ENCODE results near the gene TUB. TPM values are rescaled to one million over a fixed set of nuclear protein-coding genes. Genes with fewer than 3 reads are reported as not detected.

The TUB gene
- total RNA-seq, 1 experiment from 2014 or later, result 3.3 TPM

- Histone ChIP-seq H3K9me3 (ENCODE audit: low read length) (no peaks in the 10 kb centered on the region), H3K36me3 (ENCODE audit: low read depth, low read length) (no peaks in the 10 kb centered on the region), H3K79me2 (ENCODE audit: low read length) (no peaks in the 10 kb centered on the region), H3K4me1 (ENCODE audit: insufficient read depth, low read length) (no peaks in the 10 kb centered on the region), H3K4me2 (ENCODE audit: low read length) (no peak overlapping the region), H3K9ac (ENCODE audit: low read length) (no peak overlapping the region), H4K20me1 (ENCODE audit: low read length) (no peaks in the 10 kb centered on the region), H3F3A (ENCODE audit: low read length, unreplicated experiment) (no peaks in the 10 kb centered on the region), H3K9me2 (replicated peaks; ENCODE audit: low read length) (no peaks in the 10 kb centered on the region), H2AFZ (ENCODE audit: low read length) (no peak overlapping the region), H3K27me3 (ENCODE audit: low read length) (peaks cover 57% of the 10 kb centered on the region), H3K27ac (ENCODE audit: low read length) (no peak overlapping the region), H3K4me3 (ENCODE audit: low read length) (no peak overlapping the region)
- TF ChIP-seq CTCF (conservative IDR thresholded peaks at IDR 0.05; ENCODE audit: low read depth, low read length) (no peak), EZH2 (IDR thresholded peaks at IDR 0.05; ENCODE audit: low read length, unreplicated experiment) (no peak), EZH2phosphoT487 (IDR thresholded peaks at IDR 0.05; ENCODE audit: borderline replicate concordance, low read length) (no peak)
- POLR2A ChIA-PET (ENCODE audit: unreplicated experiment), result no interaction called here
- ATAC-seq (no peak), DNase-seq (no peak)
- BruUV-seq (replicated peaks), result no TSS peak
- intact Hi-C loops (cut with micrococcal nuclease), result no loop called here
- CTCF ChIA-PET, result no interaction called here
These were observed 68.7 kb downstream of the TUB start for GRCh38 chr11:8149726-8150125.

Other genes with a start within 250 kb of the TUB start
- gene OR10A6, start 149.9 kb upstream of the TUB start, total RNA-seq (2014; rRNA removed), result not detected in 2 replicates
- not detected in 2 replicates for gene OR10A3, start 139.5 kb upstream of the TUB start, total RNA-seq (2014; rRNA removed)
- 1.9 and 8.9 TPM in 2 replicates for gene NLRP10, start 115.8 kb upstream of the TUB start, total RNA-seq (2014; rRNA removed)
- 182 and 227 TPM in 2 replicates for gene EIF3F, start 93.9 kb upstream of the TUB start, total RNA-seq (2014; rRNA removed)
- not detected in 2 replicates for gene RIC3, start 87.8 kb downstream of the TUB start, total RNA-seq (2014; rRNA removed)
- gene LMO1, start 182.7 kb downstream of the TUB start, total RNA-seq (2014; rRNA removed), result 0.15 TPM in 1 of 2 replicates, not detected in the other